Measurements from ENCODE around the gene NRARP. TPM values are rescaled to one million over a fixed set of nuclear protein-coding genes. Genes with fewer than 3 reads are reported as not detected.
A peak's percentile ranks its signal among the peaks of the same experiment; 100 is the strongest.
"Not testable (repeated sequence)": the region's sequence is repeated elsewhere in the genome, so short reads cannot be mapped to it uniquely, and the experiment has no call there.

The NRARP gene
- 2.1 TPM for total RNA-seq

- Histone ChIP-seq H3K4me1 (ENCODE audit: control insufficient read depth in 3 of 3, insufficient read depth in 3 of 3, low read length in 3 of 3) (peaks cover 43 to 50% (median 48%) of the 10 kb centered on the region in 3 donors), H3K9ac (ENCODE audit: low read depth in 1 of 3, low read length in 3 of 3) (peak within 1 kb of the TSS in 2 of 3 donors; percentile 38 to 74)
Measured at GRCh38 chr9:137302118-137302448, at the start of gene NRARP. Gene NRARP, minus strand, starts transcription at chr9:137302271. Its CDS starts 343 bp downstream, at chr9:137301928.

GRCh38 chr9:137350696-137351584, 48.9 kb upstream of the NRARP start:
- peaks cover 0 to 2% (median 2%) of the 10 kb centered on the region in 3 donors for H3K9me3 ChIP-seq (ENCODE audit: control insufficient read depth in 3 of 3, low read length in 3 of 3)
- H3K4me1 ChIP-seq (ENCODE audit: control insufficient read depth in 3 of 3, insufficient read depth in 3 of 3, low read length in 3 of 3), result peaks cover 0 to 8% (median 3%) of the 10 kb centered on the region in 3 donors
- H3K9ac ChIP-seq (ENCODE audit: low read depth in 1 of 3, low read length in 3 of 3), result no peak overlapping the region
- no peak overlapping the region for H3K27ac ChIP-seq (ENCODE audit: low read depth, low read length)
- H3K4me3 ChIP-seq (ENCODE audit: low read length in 3 of 3), result no peak overlapping the region
- H3K27me3 ChIP-seq (ENCODE audit: control insufficient read depth in 3 of 3, insufficient read depth in 3 of 3, low read length in 3 of 3), result no peaks in the 10 kb centered on the region
- peaks cover 3 to 18% (median 17%) of the 10 kb centered on the region in 3 donors for H3K36me3 ChIP-seq (ENCODE audit: control insufficient read depth in 3 of 3, insufficient read depth in 3 of 3, low read length in 3 of 3)

More at GRCh38 chr9:137302118-137302448, at the start of gene NRARP:
- Histone ChIP-seq H3K4me3 (ENCODE audit: low read length in 3 of 3) (peak within 1 kb of the TSS; percentile 71 to 76 (median 76)), H3K9me3 (ENCODE audit: control insufficient read depth in 3 of 3, low read length in 3 of 3) (no peaks in the 10 kb centered on the region), H3K27me3 (ENCODE audit: control insufficient read depth in 3 of 3, insufficient read depth in 3 of 3, low read length in 3 of 3) (peaks cover 33 to 83% (median 69%) of the 10 kb centered on the region in 3 donors), H3K36me3 (ENCODE audit: control insufficient read depth in 3 of 3, insufficient read depth in 3 of 3, low read length in 3 of 3) (no peaks in the 10 kb centered on the region), H3K27ac (ENCODE audit: low read depth, low read length) (peak within 1 kb of the TSS; percentile 62)

GRCh38 chr9:137349471-137350033, 47.5 kb upstream of the NRARP start:
- Histone ChIP-seq H3K4me1 (ENCODE audit: control insufficient read depth in 3 of 3, insufficient read depth in 3 of 3, low read length in 3 of 3) (peaks cover 0 to 8% (median 3%) of the 10 kb centered on the region in 3 donors), H3K9ac (ENCODE audit: low read depth in 1 of 3, low read length in 3 of 3) (no peak overlapping the region), H3K36me3 (ENCODE audit: control insufficient read depth in 3 of 3, insufficient read depth in 3 of 3, low read length in 3 of 3) (peaks cover 6 to 22% (median 20%) of the 10 kb centered on the region in 3 donors), H3K4me3 (ENCODE audit: low read length in 3 of 3) (no peak overlapping the region), H3K9me3 (ENCODE audit: control insufficient read depth in 3 of 3, low read length in 3 of 3) (peaks cover 0 to 2% (median 0%) of the 10 kb centered on the region in 3 donors), H3K27ac (ENCODE audit: low read depth, low read length) (no peak overlapping the region), H3K27me3 (ENCODE audit: control insufficient read depth in 3 of 3, insufficient read depth in 3 of 3, low read length in 3 of 3) (no peaks in the 10 kb centered on the region)

- Histone ChIP-seq H3K4me3 (ENCODE audit: low read length in 3 of 3) (no peak overlapping the region), H3K4me1 (ENCODE audit: control insufficient read depth in 3 of 3, insufficient read depth in 3 of 3, low read length in 3 of 3) (peaks cover 0 to 6% (median 3%) of the 10 kb centered on the region in 3 donors), H3K27ac (ENCODE audit: low read depth, low read length) (no peak overlapping the region), H3K36me3 (ENCODE audit: control insufficient read depth in 3 of 3, insufficient read depth in 3 of 3, low read length in 3 of 3) (peaks cover 9 to 24% (median 22%) of the 10 kb centered on the region in 3 donors), H3K9ac (ENCODE audit: low read depth in 1 of 3, low read length in 3 of 3) (no peak overlapping the region), H3K9me3 (ENCODE audit: control insufficient read depth in 3 of 3, low read length in 3 of 3) (peaks cover 0 to 2% (median 0%) of the 10 kb centered on the region in 3 donors), H3K27me3 (ENCODE audit: control insufficient read depth in 3 of 3, insufficient read depth in 3 of 3, low read length in 3 of 3) (no peaks in the 10 kb centered on the region)
Measured at GRCh38 chr9:137348769-137349470, 46.8 kb upstream of the NRARP start.

GRCh38 chr9:137347928-137348327, 45.9 kb upstream of the NRARP start:
- peaks cover 9 to 24% (median 22%) of the 10 kb centered on the region in 3 donors for H3K36me3 ChIP-seq (ENCODE audit: control insufficient read depth in 3 of 3, insufficient read depth in 3 of 3, low read length in 3 of 3)
- H3K9me3 ChIP-seq (ENCODE audit: control insufficient read depth in 3 of 3, low read length in 3 of 3), result peaks cover 0 to 2% (median 0%) of the 10 kb centered on the region in 3 donors
- H3K4me1 ChIP-seq (ENCODE audit: control insufficient read depth in 3 of 3, insufficient read depth in 3 of 3, low read length in 3 of 3), result no peaks in the 10 kb centered on the region
- H3K27ac ChIP-seq (ENCODE audit: low read depth, low read length), result no peak overlapping the region
- H3K4me3 ChIP-seq (ENCODE audit: low read length in 3 of 3), result no peak overlapping the region
- no peaks in the 10 kb centered on the region for H3K27me3 ChIP-seq (ENCODE audit: control insufficient read depth in 3 of 3, insufficient read depth in 3 of 3, low read length in 3 of 3)
- no peak overlapping the region for H3K9ac ChIP-seq (ENCODE audit: low read depth in 1 of 3, low read length in 3 of 3)

- peaks cover 9 to 13% (median 11%) of the 10 kb centered on the region in 3 donors for H3K36me3 ChIP-seq (ENCODE audit: control insufficient read depth in 3 of 3, insufficient read depth in 3 of 3, low read length in 3 of 3)
- peaks cover 0 to 2% (median 0%) of the 10 kb centered on the region in 3 donors for H3K9me3 ChIP-seq (ENCODE audit: control insufficient read depth in 3 of 3, low read length in 3 of 3)
- H3K4me3 ChIP-seq (ENCODE audit: low read length in 3 of 3), result no peak overlapping the region
- H3K27ac ChIP-seq (ENCODE audit: low read depth, low read length), result no peak overlapping the region
- H3K9ac ChIP-seq (ENCODE audit: low read depth in 1 of 3, low read length in 3 of 3), result no peak overlapping the region
- no peaks in the 10 kb centered on the region for H3K4me1 ChIP-seq (ENCODE audit: control insufficient read depth in 3 of 3, insufficient read depth in 3 of 3, low read length in 3 of 3)
- no peaks in the 10 kb centered on the region for H3K27me3 ChIP-seq (ENCODE audit: control insufficient read depth in 3 of 3, insufficient read depth in 3 of 3, low read length in 3 of 3)
Measured at GRCh38 chr9:137342482-137342881, 40.4 kb upstream of the NRARP start.

GRCh38 chr9:137341227-137341626, 39.2 kb upstream of the NRARP start:
- Histone ChIP-seq H3K4me1 (ENCODE audit: control insufficient read depth in 3 of 3, insufficient read depth in 3 of 3, low read length in 3 of 3) (no peaks in the 10 kb centered on the region), H3K9ac (ENCODE audit: low read depth in 1 of 3, low read length in 3 of 3) (no peak overlapping the region), H3K27me3 (ENCODE audit: control insufficient read depth in 3 of 3, insufficient read depth in 3 of 3, low read length in 3 of 3) (no peaks in the 10 kb centered on the region), H3K36me3 (ENCODE audit: control insufficient read depth in 3 of 3, insufficient read depth in 3 of 3, low read length in 3 of 3) (peaks cover 4 to 7% (median 6%) of the 10 kb centered on the region in 3 donors), H3K4me3 (ENCODE audit: low read length in 3 of 3) (no peak overlapping the region), H3K9me3 (ENCODE audit: control insufficient read depth in 3 of 3, low read length in 3 of 3) (peaks cover 0 to 1% (median under 1%) of the 10 kb centered on the region in 3 donors), H3K27ac (ENCODE audit: low read depth, low read length) (no peak overlapping the region)

GRCh38 chr9:137339908-137340462, 37.9 kb upstream of the NRARP start:
- not testable (repeated sequence) for H3K36me3 ChIP-seq (ENCODE audit: control insufficient read depth in 3 of 3, insufficient read depth in 3 of 3, low read length in 3 of 3); H3K4me1 ChIP-seq (ENCODE audit: control insufficient read depth in 3 of 3, insufficient read depth in 3 of 3, low read length in 3 of 3); H3K27me3 ChIP-seq (ENCODE audit: control insufficient read depth in 3 of 3, insufficient read depth in 3 of 3, low read length in 3 of 3); H3K4me3 ChIP-seq (ENCODE audit: low read length in 3 of 3); H3K27ac ChIP-seq (ENCODE audit: low read depth, low read length); H3K9me3 ChIP-seq (ENCODE audit: control insufficient read depth in 3 of 3, low read length in 3 of 3); H3K9ac ChIP-seq (ENCODE audit: low read depth in 1 of 3, low read length in 3 of 3)

- no peak overlapping the region for H3K27ac ChIP-seq (ENCODE audit: low read depth, low read length)
- H3K4me1 ChIP-seq (ENCODE audit: control insufficient read depth in 3 of 3, insufficient read depth in 3 of 3, low read length in 3 of 3), result no peaks in the 10 kb centered on the region
Measured at GRCh38 chr9:137339045-137339907, 37.2 kb upstream of the NRARP start.

More at GRCh38 chr9:137339045-137339907, 37.2 kb upstream of the NRARP start:
- no peak overlapping the region for H3K9ac ChIP-seq (ENCODE audit: low read depth in 1 of 3, low read length in 3 of 3)
- no peak overlapping the region for H3K4me3 ChIP-seq (ENCODE audit: low read length in 3 of 3)
- peaks cover 0 to 4% (median 0%) of the 10 kb centered on the region in 3 donors for H3K9me3 ChIP-seq (ENCODE audit: control insufficient read depth in 3 of 3, low read length in 3 of 3)
- H3K36me3 ChIP-seq (ENCODE audit: control insufficient read depth in 3 of 3, insufficient read depth in 3 of 3, low read length in 3 of 3), result peaks cover 0 to 4% (median 0%) of the 10 kb centered on the region in 3 donors
- no peaks in the 10 kb centered on the region for H3K27me3 ChIP-seq (ENCODE audit: control insufficient read depth in 3 of 3, insufficient read depth in 3 of 3, low read length in 3 of 3)

All from skeletal muscle tissue (tissue), 4 donors.